Mucosa of rectum (tissue), 2 donors: ENCODE data around the gene MAP1A.

Experiments used
- H3K27ac ChIP-seq, 2 donors: one replicate each; pipeline ENCODE4 v1.7.0; 2013; ENCODE audit warnings: inconsistent platforms in 2 of 2, low read depth in 2 of 2, low read length in 2 of 2
- H3K27me3 ChIP-seq, 2 donors: one replicate each; pipeline ENCODE4 v1.7.0; 2013; ENCODE audit warnings: low read length in 2 of 2; ENCODE audit not compliant: control insufficient read depth in 2 of 2, insufficient read depth in 2 of 2
- H3K36me3 ChIP-seq, 2 donors: one replicate each; pipeline ENCODE4 v1.7.0; 2013; ENCODE audit warnings: low read length in 2 of 2; ENCODE audit not compliant: control insufficient read depth in 2 of 2, insufficient read depth in 2 of 2
- H3K4me1 ChIP-seq, 2 donors: one replicate each; pipeline ENCODE4 v1.7.0; 2013; ENCODE audit warnings: low read length in 2 of 2, mild to moderate bottlenecking in 1 of 2; ENCODE audit not compliant: control insufficient read depth in 2 of 2, insufficient read depth in 2 of 2
- H3K4me3 ChIP-seq, 2 donors: one replicate each; pipeline ENCODE4 v1.7.0; 2013; ENCODE audit warnings: low read length in 2 of 2
- H3K9ac ChIP-seq, 2 donors: one replicate each; pipeline ENCODE4 v1.7.0; 2013; ENCODE audit warnings: low read length in 2 of 2, low read depth in 1 of 2, mild to moderate bottlenecking in 1 of 2
- H3K9me3 ChIP-seq, 2 donors: one replicate each; pipeline ENCODE4 v1.7.0; 2013; ENCODE audit warnings: low read length in 2 of 2; ENCODE audit not compliant: control insufficient read depth in 2 of 2
- donor health status: healthy.
- donor health status: Normal muscosa, but diverticular disease.

Gene MAP1A

DNA sequence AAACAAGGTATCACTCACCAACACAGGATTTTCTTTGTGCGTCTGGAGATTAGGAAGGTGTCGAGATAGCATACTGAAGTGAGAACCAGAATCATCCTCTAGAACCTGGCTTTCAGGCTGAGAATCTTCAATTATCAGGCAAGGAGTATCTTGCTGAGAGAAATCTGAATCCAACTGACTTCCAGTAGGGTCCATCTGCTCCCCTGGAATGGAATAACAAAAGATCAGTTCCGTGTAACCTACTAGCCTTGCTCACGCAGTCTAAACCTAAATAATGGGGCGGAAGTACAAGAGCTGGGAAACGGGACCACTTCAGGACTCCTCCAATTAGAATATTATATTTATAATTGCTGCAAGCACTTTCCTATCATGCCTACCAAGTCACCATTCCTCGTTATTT is 25.1 kb upstream of the MAP1A start:
- Histone ChIP-seq H3K4me3 (peak overlapping the region; percentile 81 to 98), H3K27ac (peak overlapping the region in 1 of 2 donors; percentile 78)

DNA sequence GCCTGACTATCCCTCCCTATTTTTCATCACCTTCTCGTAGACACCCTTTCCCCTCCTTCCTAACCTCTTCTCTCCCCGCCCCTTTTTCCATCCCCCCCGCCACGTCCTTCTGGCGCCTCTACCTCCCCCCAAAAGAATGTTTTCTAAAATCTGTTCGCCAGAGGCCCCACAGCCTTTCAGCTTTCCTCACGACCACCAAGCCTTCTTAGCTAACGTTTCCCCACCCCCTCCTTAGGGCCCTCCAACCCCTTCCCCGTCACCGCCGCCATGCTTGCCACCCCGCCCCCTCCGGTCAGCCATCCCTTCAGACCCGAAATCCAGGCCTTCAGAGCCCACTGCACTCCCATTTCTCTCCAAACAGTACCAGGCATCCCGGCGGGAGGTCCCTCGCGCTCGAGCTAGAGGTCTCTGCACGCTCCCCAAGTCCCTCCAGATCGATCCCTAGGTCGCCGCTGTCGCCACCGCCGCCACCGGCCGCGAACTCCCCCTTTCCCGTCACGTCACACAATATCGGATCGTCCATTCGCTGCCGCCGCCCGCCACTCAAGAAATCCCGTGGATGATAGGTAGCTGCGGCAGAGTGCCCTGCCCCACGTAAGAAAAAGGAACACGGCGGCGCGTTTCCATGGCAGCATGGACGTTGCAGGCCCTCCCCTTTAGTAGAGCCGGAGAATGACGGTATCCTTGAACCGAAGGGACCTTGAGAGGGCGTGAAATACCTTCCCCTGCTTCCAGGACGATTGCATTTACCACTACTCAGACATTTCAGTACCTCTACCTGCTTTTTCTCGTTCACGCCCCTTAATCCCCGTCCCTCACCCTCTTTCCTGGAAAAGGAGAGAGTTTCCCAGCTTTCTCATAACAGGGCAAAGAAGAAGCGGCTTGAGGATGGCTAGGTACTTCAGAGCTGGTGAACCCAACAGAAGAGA is 24.5 kb upstream of the MAP1A start, which contains the start of gene TP53BP1:
TSS of gene TP53BP1 (minus strand) at position 484 of the 929 bp plus-strand sequence. CDS start at position 371, 113 bp downstream.
- Histone ChIP-seq H3K4me3 (peak within 1 kb of the TSS; percentile 81 to 98), H3K36me3 (peaks cover 6 to 7% of the 10 kb centered on the region in 2 donors), H3K27ac (peak within 1 kb of the TSS; percentile 76 to 78), H3K9ac (peak within 1 kb of the TSS; percentile 60 to 87), H3K27me3 (no peaks in the 10 kb centered on the region), H3K9me3 (no peaks in the 10 kb centered on the region), H3K4me1 (peaks cover 8 to 13% of the 10 kb centered on the region in 2 donors)

More for the DNA sequence above, 25.1 kb upstream of the MAP1A start:
- Histone ChIP-seq H3K9ac (peak overlapping the region; percentile 60 to 87), H3K9me3 (no peaks in the 10 kb centered on the region), H3K27me3 (no peaks in the 10 kb centered on the region), H3K36me3 (peaks cover 8 to 13% of the 10 kb centered on the region in 2 donors), H3K4me1 (peaks cover 8 to 13% of the 10 kb centered on the region in 2 donors)

DNA sequence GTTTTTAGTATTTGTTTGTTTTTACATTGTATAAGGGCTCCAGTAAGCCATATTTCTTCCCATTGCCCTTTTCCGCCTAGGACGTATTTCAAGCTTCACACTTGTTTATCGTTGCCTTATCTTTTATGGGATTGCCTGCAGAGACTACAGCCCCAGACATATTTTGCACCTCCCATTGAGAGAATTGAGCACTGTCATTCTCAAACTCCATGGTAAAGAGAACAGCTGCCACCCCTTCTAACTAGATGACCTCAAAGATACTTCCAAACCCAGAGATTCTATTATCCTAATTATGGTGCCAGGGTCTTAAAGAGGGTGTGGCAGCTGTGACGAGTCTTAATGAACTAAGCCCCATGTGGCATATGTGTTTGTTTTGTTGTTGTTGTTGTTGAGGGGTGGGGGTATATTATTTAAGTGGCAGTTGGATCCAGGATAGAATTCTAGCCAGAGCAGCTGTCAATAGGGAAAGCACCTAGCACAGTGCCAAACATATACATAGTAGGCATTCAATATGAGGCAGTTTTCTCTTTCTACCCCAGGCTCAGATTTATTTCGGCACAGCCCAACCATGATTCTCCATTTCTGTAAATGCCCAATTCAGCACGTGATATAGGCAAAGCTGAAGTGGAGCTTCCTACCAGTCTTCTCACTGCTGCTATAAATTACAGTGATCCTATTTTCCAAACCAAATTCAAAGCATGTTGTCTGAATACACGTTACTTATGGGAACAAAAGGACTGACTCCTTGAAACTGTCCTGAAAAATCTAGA is 23.5 kb upstream of the MAP1A start:
- H3K9me3 ChIP-seq: no peaks in the 10 kb centered on the region
- peaks cover 3 to 4% of the 10 kb centered on the region in 2 donors for H3K36me3 ChIP-seq
- H3K9ac ChIP-seq: peak overlapping the region; percentile 60 to 87
- peak overlapping the region; percentile 81 to 98 for H3K4me3 ChIP-seq
- no peaks in the 10 kb centered on the region for H3K27me3 ChIP-seq
- peaks cover 8 to 11% of the 10 kb centered on the region in 2 donors for H3K4me1 ChIP-seq
- peak overlapping the region; percentile 76 to 78 for H3K27ac ChIP-seq

DNA sequence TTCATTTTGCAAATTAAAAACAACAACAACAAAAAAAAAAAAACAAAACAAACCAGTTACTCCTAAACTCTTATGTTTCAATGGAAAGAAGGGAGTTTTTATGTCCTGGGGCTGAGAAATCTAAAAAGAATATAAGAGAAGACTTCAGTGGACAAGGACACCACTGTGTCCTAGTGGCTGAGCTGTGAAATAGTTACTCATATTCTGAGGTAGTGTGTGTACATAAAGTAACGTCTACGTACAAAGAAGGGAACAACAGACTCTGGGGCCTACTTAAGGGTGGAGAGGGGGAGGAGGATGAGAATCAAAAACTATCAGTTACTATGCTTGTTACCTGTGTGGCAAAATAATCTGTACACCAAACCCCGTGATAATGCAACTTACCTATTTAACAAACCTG is 18.4 kb upstream of the MAP1A start:
- Histone ChIP-seq H3K27me3 (no peaks in the 10 kb centered on the region), H3K36me3 (no peaks in the 10 kb centered on the region), H3K9ac (no peak overlapping the region), H3K9me3 (no peaks in the 10 kb centered on the region), H3K27ac (no peak overlapping the region), H3K4me3 (no peak overlapping the region), H3K4me1 (peaks cover 0 to under 1% of the 10 kb centered on the region in 2 donors)

DNA sequence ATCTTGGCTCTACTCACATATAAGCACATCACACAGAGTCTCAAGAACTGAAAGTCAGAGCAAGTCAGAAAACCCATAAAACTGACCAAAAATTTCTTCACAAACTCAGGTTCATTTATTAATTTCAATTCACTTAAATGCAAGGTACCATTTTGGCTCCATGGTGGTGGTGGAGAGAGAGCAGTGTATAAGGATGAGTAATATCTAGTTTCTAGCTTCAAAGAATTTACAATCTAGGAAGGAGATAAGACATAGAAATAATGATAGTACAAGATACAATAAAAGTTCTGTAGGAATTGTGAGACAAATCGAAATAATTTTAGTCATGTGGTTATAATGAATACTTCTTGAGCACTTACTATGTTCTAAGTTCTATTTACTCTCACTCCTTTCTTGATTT is 17.8 kb upstream of the MAP1A start:
- no peak overlapping the region for H3K4me3 ChIP-seq
- no peaks in the 10 kb centered on the region for H3K4me1 ChIP-seq
- H3K9ac ChIP-seq: no peak overlapping the region
- no peaks in the 10 kb centered on the region for H3K9me3 ChIP-seq
- no peak overlapping the region for H3K27ac ChIP-seq
- no peaks in the 10 kb centered on the region for H3K27me3 ChIP-seq
- H3K36me3 ChIP-seq: no peaks in the 10 kb centered on the region

DNA sequence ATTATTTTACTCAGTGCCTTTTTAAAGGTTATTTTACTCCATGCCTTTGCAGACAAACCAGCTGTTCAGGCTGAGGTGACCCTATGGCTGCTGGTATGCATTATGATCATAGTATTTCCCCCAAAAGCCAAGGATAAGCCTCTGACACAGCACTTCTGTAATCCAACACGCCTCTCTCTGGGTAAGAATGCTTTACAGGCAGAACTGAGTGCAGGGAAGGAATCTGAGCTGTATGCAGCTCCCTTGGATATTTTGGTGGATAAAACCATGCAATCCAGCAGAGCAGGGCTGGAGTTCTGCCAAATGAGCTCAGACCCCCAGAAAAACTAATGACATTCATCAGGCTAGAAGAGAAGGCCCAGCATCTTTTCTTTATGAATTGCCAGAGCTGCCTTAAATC is 11.7 kb upstream of the MAP1A start:
- H3K4me1 ChIP-seq: peaks cover 0 to 4% of the 10 kb centered on the region in 2 donors
- no peaks in the 10 kb centered on the region for H3K36me3 ChIP-seq
- no peak overlapping the region for H3K9ac ChIP-seq
- no peak overlapping the region for H3K4me3 ChIP-seq
- no peak overlapping the region for H3K27ac ChIP-seq
- no peaks in the 10 kb centered on the region for H3K27me3 ChIP-seq
- no peaks in the 10 kb centered on the region for H3K9me3 ChIP-seq

DNA sequence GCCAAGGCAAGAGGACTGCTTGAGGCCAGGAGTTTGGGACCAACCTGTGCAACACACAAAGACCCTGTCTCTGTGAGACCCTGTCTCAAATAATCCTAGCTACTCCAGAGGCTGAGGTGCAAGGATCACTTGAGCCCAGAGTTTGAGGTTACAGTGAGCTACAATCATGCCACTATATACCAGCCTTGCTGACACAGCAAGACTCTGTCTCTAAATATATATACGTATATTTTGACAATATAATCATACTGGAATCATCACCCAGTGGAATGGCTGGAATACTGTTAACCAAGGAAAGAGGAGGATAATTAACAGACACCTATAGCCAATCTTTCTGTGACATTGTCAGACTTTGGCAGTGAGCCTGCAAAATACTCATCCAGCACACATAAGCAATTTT is 9.0 kb upstream of the MAP1A start:
- Histone ChIP-seq H3K4me1 (peaks cover 11 to 12% of the 10 kb centered on the region in 2 donors), H3K27me3 (peaks cover 0 to 7% of the 10 kb centered on the region in 2 donors), H3K9me3 (no peaks in the 10 kb centered on the region), H3K9ac (no peak overlapping the region), H3K36me3 (no peaks in the 10 kb centered on the region), H3K4me3 (no peak overlapping the region), H3K27ac (no peak overlapping the region)

DNA sequence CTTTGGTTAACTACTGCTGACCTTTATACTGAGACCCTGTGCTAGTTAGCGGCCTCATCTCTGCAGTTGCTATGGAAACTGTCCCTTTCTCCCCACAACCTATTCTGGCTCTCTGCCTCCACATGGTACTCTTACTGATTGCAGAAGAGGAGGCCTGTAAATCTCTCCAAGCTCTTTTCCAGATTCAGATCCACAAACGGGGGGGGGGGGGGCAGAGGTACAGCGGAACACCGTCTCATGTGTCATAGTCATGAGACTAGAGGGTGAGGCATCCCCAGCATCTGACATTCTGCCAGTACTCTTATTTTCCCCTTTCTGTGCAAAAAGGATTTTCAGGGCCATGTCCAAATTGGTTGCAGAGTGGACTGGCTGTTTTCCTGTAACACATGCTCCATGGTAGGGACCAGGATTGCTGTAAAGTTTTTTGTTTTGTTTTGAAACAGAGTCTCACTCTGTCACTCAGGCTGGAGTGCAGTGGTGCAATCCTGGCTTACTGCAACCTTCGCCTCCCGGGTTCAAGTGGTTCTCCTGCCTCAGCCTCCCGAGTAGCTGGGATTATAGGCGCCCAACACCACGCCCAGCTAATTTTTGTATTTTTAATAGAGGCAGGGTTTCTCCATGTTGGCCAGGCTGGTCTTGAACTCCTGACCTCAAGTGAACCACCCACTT is 8.3 kb upstream of the MAP1A start:
- peaks cover 12 to 13% of the 10 kb centered on the region in 2 donors for H3K4me1 ChIP-seq
- H3K36me3 ChIP-seq: no peaks in the 10 kb centered on the region
- peaks cover 0 to 7% of the 10 kb centered on the region in 2 donors for H3K27me3 ChIP-seq
- no peak overlapping the region for H3K4me3 ChIP-seq
- H3K27ac ChIP-seq: peak overlapping the region; percentile 33 to 61
- H3K9me3 ChIP-seq: no peaks in the 10 kb centered on the region
- no peak overlapping the region for H3K9ac ChIP-seq

DNA sequence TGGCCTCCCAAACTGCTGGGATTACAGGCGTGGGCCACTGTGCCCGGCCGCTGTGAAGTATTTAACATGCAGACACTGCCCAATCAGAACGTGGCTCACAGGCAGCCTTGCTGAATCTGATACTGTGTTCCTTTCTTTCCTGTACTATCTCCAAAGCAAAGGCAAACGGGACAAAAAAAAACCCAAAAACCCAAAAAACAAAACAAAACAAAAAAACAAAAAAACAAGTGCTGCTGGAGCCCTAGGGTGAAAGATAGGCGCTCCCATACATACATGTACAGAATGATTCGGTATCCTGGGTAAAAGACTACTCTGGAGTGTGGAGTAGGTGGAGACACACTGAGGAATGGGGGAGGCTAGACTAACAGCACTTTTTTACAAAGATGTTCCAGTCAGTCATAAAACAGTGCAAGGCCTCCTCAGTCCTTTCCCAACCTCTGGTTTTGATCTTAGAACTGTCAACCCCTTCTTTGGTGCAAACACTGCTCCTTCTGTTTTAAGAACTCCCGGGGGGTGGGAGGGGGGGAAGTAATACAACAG is 7.7 kb upstream of the MAP1A start:
- Histone ChIP-seq H3K9ac (no peak overlapping the region), H3K9me3 (no peaks in the 10 kb centered on the region), H3K4me3 (peak overlapping the region in 1 of 2 donors; percentile 84)

More for the DNA sequence above, 7.7 kb upstream of the MAP1A start:
- Histone ChIP-seq H3K27me3 (peaks cover 0 to 7% of the 10 kb centered on the region in 2 donors), H3K27ac (peak overlapping the region; percentile 4 to 61), H3K36me3 (no peaks in the 10 kb centered on the region), H3K4me1 (peaks cover 14 to 15% of the 10 kb centered on the region in 2 donors)
